Fibroblast of villous mesenchyme (primary cell): ENCODE measurements around the gene ANGPTL3. TPM values are rescaled to one million over a fixed set of nuclear protein-coding genes. Genes with fewer than 3 reads are reported as not detected.
A peak's percentile ranks its signal among the peaks of the same experiment; 100 is the strongest.

ENCODE experiments used
- DNase-seq: peaks from one replicate; pipeline ENCODE4 v3.0.0-alpha.2; 2010; ENCODE audit warnings: low read depth
- H3K4me3 ChIP-seq: 2 replicates; pipeline ENCODE4 v1.5.1; 2011; ENCODE audit warnings: low read depth, mild to moderate bottlenecking, low read length
- CTCF ChIP-seq: IDR thresholded peaks from 2 replicates; pipeline ENCODE4 v1.5.1; 2012; ENCODE audit warnings: low read depth, mild to moderate bottlenecking, low read length; ENCODE audit not compliant: insufficient read depth
- total RNA-seq: library from RNA; depleted of rRNA; stranded (reverse); fragments of >200 nt; gene quantifications from 2 replicates; pipeline ENCODE4 v1.2.3, GENCODE V29; 2012

Gene ANGPTL3
- total RNA-seq, 1 donor: not detected

- DNase-seq: no peak
- H3K4me3 ChIP-seq: no peak overlapping the region
- TF ChIP-seq CTCF: no peak
Measured at GRCh38 chr1:62628506-62628905, 31.2 kb downstream of the ANGPTL3 start.

GRCh38 chr1:62637392-62638105, 40.2 kb downstream of the ANGPTL3 start:
- no peak for DNase-seq
- no peak for TF ChIP-seq CTCF
- H3K4me3 ChIP-seq: no peak overlapping the region

GRCh38 chr1:62643283-62643682, 46.0 kb downstream of the ANGPTL3 start:
- DNase-seq: no peak
- H3K4me3 ChIP-seq: no peak overlapping the region
- TF ChIP-seq CTCF: no peak

GRCh38 chr1:62652387-62652786, 55.1 kb downstream of the ANGPTL3 start:
- no peak for TF ChIP-seq CTCF
- no peak overlapping the region for H3K4me3 ChIP-seq
- peak; percentile 49 for DNase-seq

GRCh38 chr1:62654744-62655143, 57.4 kb downstream of the ANGPTL3 start:
- DNase-seq: no peak
- no peak overlapping the region for H3K4me3 ChIP-seq
- no peak for TF ChIP-seq CTCF

Other genes starting within 250 kb of the ANGPTL3 start
- gene USP1, start 160.5 kb upstream of the ANGPTL3 start, total RNA-seq: 24.2 and 28.5 TPM in 2 replicates
- 153 and 177 TPM in 2 replicates for gene DOCK7, start 90.9 kb downstream of the ANGPTL3 start, total RNA-seq
- gene ATG4C, start 186.6 kb downstream of the ANGPTL3 start, total RNA-seq: 4.5 and 9.5 TPM in 2 replicates